SIG-M5 treated with dmso at 0.1 percent for 504 hours (cell line): ENCODE data around the gene BCAP29.

Experiments used
- DNase-seq: peaks from one replicate; lab custom pipeline; 2025; ENCODE audit not compliant: unreplicated experiment; lab: John Stamatoyannopoulos, UW

BCAP29 gene

DNA sequence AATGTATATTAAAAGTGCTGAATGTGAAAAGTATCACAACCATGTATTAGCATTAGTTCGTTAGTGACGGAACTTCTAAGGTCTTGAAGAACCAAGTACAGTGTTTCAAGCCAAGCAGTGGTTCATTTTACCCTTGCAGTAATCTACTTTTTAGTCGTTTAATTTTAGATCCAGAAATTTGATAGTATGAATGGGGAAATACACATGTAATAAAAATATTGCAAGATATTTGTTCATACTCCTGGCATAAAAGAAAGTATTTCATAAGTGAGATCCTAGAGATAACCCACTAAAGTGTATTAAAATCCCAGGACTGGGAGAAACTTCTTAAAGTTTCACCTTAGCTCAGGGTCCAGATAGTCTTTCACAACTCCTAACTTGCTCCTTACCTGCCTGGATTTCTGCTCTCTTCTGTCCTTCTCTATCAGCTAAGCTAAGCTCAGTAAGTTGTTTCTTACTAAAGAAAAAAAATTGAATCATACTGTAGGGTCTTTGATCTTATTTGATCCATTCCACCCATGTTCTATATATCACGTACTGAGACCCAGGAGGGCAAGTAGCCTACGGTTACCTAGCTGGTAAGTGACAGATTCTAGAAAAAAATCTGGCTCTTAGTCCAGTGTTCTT, 1.5 kb downstream of the BCAP29 start:
- DNase-seq, result no peak

DNA sequence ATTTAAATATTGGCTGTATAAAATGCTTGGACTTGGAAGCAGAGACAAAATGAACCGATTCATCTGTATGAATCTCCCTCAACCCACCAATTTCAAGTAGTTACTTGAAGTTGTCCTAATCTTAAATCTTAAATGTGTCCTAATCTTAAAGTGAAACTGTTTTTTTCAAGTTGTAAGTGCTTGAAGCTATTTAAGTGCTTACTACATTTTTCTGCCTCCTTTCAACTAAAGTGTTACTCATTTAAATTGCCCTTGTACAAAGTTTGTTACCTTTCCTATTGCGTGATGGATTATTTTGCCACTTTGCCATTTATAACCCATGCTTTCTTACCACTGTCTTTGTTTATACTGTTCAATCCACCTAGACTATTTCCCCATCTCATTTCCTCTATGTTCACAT, 2.8 kb downstream of the BCAP29 start:
- no peak for DNase-seq

DNA sequence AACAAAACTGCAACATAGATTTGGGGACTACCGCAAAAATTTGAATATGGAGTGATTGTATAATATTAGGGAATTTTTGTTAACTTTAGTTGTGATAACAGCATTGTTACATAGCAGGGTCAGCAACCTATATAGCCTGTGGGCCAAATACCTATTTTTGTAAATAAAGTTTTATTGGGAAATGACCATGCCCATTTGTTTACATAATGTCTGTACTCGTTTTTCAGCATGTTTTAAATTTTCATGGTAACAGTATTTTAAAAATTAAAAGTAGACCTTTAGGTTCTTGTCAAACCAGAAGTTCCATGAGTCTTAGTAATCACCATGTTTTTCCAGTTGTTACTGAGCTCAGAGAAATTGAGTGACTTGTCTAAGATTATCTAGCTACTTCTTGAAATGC, 4.7 kb downstream of the BCAP29 start:
- DNase-seq, result no peak

DNA sequence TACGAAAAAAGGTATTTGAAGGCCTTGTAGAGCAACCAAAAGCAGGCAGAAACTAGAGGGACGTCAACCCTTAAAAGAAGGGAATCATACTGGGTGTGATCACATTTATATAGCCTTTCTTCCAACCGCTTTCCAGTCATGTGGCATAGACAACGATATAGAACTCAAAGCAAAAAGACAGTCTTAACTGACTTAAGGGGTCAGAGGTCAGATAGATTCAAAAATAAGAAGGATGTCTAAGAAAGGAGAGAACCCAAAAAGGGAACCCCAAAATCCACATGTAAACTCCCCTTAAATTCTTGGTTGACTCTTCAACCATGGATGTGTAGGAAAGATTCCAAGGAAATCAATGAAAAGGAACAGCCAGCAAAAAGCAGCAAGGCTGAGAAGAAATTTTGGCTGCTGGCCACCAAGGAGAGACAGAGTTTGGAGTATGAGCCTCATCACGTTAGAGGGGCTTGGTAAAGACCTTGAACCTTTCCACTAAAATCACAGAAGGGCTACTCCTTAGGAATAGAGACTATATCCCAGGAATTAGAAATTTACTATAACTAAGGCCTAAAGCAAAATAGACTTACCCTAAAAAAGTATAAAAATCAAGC, 8.6 kb downstream of the BCAP29 start:
- no peak for DNase-seq

DNA sequence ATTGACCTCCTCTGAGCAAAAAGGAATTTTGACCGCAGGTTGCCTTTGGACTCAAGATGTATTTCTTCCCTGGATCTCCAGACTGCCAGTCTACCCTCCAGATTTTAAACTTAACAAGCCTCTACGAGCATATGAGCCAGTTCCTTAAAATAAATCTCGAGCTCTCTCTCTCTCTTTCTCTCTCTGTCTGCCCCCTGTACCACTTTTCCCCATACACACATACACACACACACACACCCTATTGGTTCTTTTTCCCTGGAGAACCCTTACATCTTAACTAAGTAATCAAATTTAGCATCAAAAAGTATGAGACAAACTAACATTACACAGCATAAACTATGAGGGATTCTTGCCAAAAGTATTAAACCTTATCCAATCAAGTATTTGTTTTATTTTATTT, 11.4 kb downstream of the BCAP29 start:
- DNase-seq, result no peak

DNA sequence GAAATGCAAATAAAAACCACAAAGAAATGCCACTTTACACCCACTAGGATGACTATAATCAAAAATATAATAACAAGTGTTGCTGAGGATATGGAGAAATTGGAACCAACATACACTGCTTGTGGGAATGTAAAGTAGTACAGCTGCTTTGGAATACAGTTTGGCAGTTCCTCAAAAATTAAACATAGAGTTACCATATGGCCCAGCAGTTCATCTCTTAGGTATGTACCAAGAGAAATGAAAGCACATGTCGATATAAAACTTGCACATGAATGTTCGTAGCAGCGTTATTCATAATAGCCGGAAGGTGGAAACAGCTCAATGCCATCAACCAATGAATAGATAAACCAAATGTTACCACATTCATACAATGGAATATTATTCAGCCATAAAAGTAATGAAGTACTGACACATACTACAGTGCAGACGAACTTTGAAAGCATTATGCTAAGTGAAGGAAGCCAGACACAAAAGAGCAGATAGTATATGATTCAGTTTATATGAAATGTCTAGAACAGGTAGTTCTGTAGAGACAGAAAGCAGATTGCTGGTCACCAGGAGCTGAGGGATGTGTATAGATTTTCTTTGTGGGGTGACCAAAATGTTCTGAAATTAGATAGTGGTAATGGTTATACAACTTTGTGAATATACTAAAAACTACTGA, 12.4 kb downstream of the BCAP29 start:
- peak; percentile 14 for DNase-seq

DNA sequence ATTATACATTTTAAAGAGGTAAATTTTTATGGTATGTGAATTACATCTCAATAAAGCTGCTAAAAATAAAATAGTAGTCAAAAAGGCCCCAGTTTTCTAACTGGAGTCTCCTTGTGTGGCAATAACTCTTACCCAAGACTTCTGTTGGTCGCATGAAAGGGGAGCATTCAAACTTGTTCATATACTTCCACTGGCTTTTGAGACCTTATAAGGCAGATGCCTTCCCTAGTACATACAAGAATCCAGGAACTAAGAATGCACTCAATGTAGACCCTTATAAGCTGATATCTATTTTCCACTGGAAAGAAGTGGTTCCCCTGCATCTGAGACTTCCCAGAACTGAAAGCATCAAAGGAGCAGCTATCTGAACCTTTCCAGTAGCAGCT, 13.0 kb downstream of the BCAP29 start:
- peak; percentile 67 for DNase-seq

DNA sequence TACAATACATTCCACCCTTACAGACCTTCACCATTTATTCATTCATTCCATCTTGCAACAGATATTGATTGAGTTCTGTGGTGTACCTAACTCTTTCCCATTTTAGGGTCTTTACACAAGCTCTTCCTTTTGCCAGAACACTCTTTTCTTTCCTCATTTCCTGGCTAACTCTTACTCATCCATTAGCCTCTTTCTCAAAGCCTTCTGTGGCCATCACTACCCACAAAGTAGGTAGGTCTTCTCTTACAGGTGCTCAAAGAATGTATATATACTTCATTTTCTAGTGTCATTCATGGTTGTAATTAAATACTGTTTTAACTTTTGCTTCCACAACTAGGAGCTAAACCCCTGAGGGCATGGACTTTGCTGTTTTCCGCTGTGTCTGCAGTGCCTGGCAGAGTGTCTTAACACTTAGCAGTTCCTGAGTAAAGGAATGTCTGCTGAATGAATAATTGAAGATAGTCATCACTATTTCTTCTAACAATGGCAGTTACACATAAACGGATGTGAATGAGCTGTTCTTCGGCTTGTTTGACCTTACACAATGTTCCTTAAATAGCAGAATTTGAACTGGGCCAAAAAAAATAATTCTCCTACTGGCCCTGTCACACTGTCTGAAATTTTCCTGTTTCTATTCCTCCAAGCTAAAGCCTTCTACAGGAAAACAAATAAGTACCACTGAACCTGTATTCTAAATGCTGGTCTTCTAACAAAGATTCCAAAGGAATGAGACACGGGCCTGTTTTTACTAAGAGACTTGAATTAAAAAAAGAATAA, 15.1 kb downstream of the BCAP29 start:
- DNase-seq, result peak; percentile 70

DNA sequence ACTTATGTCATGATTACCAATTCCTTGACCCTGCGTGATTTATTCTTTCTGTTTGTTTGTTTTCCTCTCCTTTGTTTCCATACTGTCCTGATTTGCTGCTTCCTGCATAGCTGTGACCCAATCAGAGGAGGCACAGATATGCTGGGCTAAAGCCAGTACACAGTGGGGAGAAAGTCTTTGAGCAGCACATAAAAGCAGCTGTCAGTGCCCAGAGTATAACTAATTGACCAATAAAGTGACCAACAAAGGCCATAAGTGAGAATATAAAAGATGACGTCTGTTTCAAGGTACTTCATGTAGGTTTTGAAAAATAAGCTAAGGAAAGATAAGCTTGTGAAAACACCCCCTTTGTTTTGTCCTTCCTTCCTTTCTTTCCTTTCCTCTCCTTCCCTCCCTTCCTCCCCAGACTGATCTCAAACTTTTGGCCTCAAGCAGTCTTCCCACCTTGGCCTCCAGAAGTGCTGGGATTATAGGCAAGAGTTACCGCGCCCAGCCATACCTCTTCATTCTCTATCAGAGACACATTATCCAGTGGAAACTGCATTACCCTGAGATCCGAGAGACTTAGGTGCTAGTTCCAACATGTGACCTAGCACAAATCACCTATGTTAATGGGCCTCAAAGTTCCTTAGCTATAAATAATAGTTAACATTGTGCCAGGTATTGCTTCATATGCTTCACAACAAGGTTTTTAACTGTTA, 17.0 kb downstream of the BCAP29 start:
- no peak for DNase-seq

DNA sequence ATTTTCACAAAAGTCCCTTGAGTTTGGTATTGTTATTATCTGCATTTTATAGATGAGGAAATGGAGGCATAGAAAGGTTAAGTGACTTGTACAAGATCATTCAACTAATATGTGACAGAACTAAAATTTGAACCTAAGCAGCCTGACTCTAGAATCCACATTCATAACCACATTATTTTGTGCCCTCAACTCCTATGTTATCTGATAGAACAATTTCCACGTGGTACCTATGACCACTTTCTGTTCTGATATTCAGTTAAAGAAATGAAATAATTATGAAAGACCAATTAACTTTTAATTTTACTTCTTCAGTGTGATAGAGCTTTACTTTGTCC, 17.5 kb downstream of the BCAP29 start:
- DNase-seq, result no peak

DNA sequence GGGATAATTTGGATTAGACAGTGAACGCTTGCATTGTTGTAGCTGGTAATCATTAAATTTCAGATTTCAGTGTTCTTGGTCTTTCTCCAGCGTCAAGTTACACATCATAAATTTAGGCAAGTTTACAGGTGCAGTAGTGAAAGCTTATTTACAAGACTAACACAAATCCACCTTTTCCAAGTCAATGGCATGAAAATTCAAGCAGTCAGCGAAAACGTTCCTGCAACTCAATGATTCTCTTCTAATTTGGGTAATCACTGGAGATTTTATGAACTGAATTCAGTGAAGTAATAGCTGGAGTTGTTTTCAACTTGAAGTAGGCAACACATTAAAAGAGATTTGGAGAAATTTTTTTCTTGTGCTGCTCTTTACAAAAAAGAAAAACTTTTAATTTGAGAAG, 17.9 kb downstream of the BCAP29 start:
- DNase-seq, result no peak

DNA sequence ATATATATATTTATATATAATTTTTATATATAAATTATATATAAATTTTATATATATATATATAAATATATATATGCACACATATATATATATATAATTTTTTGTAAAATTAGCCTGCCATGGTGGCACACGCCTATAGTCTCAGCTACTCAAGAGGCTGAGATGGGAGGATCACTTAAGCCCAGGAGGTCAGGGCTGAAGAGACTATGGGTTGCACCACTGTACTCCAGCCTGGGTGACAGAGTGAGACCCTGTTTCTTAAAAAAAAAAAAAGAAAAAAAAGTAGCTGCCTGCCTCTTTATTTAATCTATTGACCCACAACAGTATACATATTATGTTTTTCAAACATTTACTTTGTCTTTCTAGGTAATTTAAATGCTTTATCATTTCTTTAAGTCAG, 19.2 kb downstream of the BCAP29 start:
- no peak for DNase-seq

DNA sequence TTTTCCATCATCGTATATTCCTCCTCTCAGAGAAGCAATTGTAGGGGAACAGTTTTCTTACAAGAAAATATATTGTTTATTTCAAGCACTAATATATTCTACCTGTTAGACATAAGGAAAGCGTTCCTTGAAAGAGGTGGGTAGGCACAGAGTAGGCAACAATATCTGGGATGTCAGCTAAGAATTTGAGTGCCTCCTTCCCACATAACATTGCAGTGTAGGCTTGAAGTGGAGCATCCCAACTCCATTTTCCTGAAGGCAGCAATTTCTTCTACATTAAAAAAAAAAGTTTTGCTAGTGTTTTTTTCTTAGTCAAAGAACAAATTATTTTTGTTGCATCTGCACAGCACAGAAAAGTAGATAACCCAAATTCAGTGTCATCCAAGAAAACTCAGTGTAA, 20.8 kb downstream of the BCAP29 start:
- no peak for DNase-seq

DNA sequence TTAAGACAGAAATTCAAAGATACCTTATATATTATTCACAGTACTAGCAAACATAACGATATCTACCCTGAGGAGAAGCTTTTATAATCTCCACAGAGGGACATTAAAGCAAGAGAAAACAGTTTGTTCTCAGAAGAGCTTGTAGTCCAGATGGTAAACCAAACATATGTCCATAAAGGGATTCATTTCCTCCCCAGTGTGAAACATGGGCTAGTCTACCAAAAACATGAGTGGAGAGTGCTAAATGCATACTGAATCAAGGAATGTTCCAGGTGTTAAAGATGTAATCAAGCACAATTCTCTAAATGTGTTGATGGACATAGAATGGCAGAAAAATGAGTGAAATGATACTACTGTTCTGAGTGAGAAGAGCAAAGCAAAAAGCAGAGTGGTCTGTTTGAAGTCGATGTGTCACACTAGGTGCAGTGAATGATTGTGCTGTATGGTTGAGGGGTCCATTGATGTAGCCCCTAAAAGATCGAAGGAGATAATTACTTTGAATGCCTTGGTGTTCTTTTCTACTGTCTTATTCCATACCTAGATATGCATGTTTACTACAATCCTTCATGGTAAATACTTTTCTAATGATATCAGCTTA, 25.3 kb downstream of the BCAP29 start:
- no peak for DNase-seq

DNA sequence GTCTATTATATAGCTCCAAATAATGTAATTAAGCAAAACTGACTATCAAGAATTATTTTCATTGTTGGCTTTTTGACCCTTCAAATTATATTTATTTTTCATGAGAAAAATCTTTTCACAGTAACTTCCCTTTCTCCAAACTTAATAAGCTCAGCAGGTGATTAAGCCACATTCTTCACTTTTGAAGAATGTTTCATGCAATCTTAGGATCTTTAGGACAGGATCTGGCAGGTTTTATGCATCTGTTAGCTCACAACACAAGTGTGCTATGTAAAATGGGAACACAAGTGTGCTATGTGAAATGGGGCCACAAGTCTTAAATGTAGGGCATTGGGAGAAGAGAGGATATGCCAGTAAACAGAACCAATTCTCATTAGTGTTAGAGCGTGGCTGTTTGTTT, 26.3 kb downstream of the BCAP29 start:
- no peak for DNase-seq

DNA sequence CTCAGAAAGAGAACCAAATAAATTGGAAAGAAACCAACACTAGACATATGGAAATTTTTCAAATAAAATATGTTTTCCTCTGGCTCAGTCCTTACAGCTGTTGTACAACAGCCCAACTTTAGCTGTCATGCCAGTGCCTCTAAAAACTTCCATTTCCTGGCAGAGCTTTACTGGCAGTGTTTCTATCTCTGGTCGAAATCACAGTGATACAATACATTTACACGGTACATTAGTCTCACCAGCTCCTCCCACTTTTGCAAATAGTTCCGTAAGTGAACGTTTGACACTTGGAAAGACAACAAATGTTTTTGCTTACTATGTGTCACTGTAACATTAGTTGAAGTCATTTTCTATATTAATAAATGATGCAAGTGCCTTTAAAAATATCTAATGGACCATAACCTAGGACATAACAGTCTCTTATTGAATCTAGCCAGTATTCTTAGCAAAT, 29.8 kb downstream of the BCAP29 start:
- no peak for DNase-seq

DNA sequence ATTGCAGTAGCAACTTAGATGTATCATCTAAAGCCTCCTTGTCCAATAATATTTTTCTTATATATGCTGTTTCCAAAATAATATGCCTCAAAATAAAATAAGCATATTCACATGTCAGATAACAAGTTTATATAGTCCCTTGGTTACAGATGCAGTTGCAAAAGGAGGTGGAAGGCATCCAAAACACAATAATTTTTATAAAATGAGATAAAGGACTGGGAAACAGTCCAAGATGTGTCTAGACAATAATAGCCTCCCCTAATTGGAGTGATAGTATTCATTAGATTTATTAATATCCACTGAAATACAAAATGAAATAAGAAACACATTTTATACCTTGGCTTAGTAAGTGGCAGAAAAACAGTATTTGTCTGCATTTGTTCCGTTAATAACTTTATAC, 30.3 kb downstream of the BCAP29 start:
- DNase-seq, result no peak

DNA sequence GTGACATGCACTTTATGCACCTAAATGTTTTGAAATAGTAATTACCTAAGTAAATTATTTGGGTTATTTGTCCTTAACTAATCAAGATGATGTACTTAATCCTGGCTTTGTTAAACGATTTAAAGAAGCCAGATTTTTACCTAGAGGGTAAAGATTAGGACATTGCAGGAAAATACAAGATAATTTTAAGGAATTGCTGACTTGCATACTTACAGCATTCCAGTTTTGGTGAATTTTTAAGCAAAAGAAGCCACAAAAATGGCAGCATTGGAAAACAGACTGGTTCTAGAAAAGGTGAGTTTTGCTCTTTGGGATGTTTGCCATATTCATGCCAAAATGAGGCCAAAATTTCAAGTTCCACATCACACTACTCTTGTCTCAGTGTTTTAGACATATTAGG, 33.4 kb downstream of the BCAP29 start:
- DNase-seq, result no peak

DNA sequence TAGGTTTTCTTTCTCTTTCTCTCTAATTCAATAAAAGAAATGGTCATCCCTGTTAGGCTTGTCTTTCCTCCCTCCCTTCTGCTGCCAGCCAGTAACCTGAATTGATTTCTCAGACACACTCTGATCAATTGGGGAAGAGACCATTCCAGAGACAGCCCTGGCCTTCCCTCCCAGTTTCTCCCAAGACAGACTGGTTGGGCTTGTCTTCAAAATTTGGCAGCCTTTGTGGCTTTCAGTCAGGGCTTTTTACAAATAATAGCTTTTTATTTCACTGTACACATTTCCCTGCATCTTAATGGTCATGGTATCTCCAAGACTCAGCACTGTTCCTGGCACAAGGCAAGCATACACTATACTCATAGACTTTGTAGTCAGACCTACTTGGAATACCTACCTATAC, 33.9 kb downstream of the BCAP29 start:
- no peak for DNase-seq

DNA sequence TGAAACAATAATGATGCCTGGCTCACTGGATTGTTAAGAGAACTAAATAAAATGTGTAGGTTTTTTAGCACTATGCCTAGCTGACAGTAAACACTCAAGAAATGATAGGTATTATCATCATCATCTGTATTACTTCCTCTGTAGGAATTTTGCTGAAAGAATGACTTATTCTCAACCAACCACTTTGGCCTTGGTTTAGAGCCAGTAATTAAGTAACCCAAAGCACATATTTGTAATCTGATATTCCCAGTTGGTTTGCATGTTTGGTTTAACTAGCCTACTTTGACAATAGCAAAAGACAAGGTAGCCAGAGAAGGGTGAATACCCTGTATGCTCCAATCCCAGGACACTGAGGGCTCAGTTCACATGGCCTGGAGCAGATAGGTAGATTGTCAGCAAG, 34.4 kb downstream of the BCAP29 start:
- DNase-seq, result peak; percentile 25
